ENCODE results near the gene FGF12.

GRCh38 chr3:192351441-192351840, 375.9 kb downstream of the FGF12 start:
- TF ChIP-seq, protein P1, sequence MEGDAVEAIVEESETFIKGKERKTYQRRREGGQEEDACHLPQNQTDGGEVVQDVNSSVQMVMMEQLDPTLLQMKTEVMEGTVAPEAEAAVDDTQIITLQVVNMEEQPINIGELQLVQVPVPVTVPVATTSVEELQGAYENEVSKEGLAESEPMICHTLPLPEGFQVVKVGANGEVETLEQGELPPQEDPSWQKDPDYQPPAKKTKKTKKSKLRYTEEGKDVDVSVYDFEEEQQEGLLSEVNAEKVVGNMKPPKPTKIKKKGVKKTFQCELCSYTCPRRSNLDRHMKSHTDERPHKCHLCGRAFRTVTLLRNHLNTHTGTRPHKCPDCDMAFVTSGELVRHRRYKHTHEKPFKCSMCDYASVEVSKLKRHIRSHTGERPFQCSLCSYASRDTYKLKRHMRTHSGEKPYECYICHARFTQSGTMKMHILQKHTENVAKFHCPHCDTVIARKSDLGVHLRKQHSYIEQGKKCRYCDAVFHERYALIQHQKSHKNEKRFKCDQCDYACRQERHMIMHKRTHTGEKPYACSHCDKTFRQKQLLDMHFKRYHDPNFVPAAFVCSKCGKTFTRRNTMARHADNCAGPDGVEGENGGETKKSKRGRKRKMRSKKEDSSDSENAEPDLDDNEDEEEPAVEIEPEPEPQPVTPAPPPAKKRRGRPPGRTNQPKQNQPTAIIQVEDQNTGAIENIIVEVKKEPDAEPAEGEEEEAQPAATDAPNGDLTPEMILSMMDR (IDR thresholded peaks at IDR 0.05) = no peak
- TF ChIP-seq ZFX (IDR thresholded peaks at IDR 0.05; ENCODE audit: borderline replicate concordance) = no peak
